Motor neuron (in vitro differentiated cells): ENCODE measurements around the gene GSK3A. TPM values are rescaled to one million over a fixed set of nuclear protein-coding genes. Genes with fewer than 3 reads are reported as not detected.

Experiments used
- ATAC-seq, 8 experiments: fragments of 200-7000 bp; cut with Tn5 transposase; replicated peaks in 6 of 8; 2 replicates each; pipeline ENCODE4 v1.8.0; 2021; ENCODE audit warnings: mild to moderate bottlenecking in 8 of 8, moderate library complexity in 8 of 8
- H3K27ac ChIP-seq, 2 donors: fragments of 250-450 bp; sonication (Bioruptor Pico); 2 replicates each; pipeline ENCODE4 v1.9.0; 2021; ENCODE audit warnings: antibody characterized with exemption in 2 of 2, mild to moderate bottlenecking in 2 of 2, moderate library complexity in 1 of 2
- H3K4me1 ChIP-seq, 2 donors: fragments of 250-450 bp; sonication (Bioruptor Pico); replicated peaks in 1 of 2; 2 replicates each; pipeline ENCODE4 v1.6.1; 2021; ENCODE audit warnings: antibody characterized with exemption in 2 of 2, mild to moderate bottlenecking in 2 of 2, moderate library complexity in 1 of 2
- H3K4me3 ChIP-seq, 5 donors: fragments of 250-450 bp; sonication (Bioruptor Pico); 2 replicates each; pipeline ENCODE4 v1.9.0; 2021; ENCODE audit warnings: antibody characterized with exemption in 5 of 5, mild to moderate bottlenecking in 5 of 5, moderate library complexity in 4 of 5
- WGBS, 10 experiments: fragments of 450-650 bp; shearing (Covaris generic); methylation state at CpG; one replicate each; pipeline ENCODE4 v1.0.0; 2022; 5-methylcytosine and 5-hydroxymethylcytosine counted together
- in situ Hi-C, 9 experiments: fragments of 400-800 bp; cut with MboI; loops; one replicate each; pipeline ENCODE4 v1.15.0; 2021; ENCODE audit warnings: low sequenced_read_pairs in 9 of 9, low pct_unique_long_range_greater_than_20kb in 2 of 9; ENCODE audit not compliant: unreplicated experiment in 9 of 9
- total RNA-seq, 8 experiments: library from RNA; unstranded; fragments of 300-600 nt; gene quantifications; 2 replicates each; pipeline versions ENCODE4 v1.2.3 to v1.2.4, GENCODE V29; 2022

Gene GSK3A
- total RNA-seq, 8 experiments from 2014 or later, result 17.7 to 30.0 (median 26.5) TPM

DNA sequence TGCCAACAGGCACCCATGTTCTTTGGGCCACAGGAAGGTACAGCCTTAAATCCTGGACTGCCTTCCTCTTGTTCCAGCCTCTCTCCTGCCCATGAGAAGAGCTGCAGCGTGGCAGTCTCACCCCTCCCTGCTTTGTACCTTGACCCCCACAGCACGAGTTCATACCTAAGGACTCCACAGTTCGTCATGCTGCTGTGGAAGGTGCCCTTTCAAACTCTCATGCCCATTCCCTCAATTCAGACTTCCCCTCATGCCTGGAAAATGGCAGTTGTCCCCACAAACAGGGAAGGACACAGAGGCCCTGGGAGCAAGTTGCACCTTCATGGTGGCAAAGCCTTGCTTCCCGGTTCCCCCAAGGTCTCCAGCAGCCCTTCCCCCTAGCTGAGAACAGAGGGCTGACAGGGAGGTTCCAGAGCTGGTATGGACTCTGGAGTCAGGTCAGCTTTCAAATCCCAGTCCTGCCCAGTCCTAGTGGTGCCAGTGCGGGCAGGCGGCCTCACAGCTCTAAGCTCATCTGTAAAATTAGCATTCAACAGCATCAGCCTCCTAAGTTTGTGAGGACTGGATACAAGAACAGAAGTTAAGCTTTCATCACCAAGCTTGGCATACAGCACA lies 8.6 kb downstream of the GSK3A start:
- in situ Hi-C loops, result no loop called here
- no peak overlapping the region for H3K4me3 ChIP-seq
- ATAC-seq, result no peak
- H3K27ac ChIP-seq, result no peak overlapping the region
- 60 to 100% (median 95%) methylated on average over 1 to 6 of the region's 6 CpGs; no CpG with 5 or more reads in 5 of the 10 experiments for WGBS, 10 experiments
- H3K4me1 ChIP-seq, result peaks cover 0 to 3% of the 10 kb centered on the region in 2 donors

DNA sequence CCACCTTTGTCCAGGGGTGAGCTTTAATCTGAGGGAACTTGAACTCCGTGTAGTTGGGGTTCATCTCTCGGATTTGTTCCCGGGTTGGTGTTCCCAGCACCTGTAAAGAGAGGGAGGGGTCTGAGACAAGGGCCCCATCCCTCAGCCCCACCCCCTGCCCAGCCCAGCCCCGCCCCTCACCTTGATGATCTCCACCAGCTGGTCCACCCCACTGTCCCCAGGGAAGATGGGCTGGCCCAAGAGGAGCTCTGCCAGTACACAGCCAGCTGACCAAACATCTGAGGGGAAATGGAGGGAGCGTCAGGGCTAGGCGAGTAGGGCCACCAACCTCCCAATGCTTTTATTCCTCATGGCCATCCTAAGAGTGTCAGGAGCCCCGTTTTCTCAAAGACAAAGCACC lies 9.3 kb downstream of the GSK3A start:
- H3K4me3 ChIP-seq, result no peak overlapping the region
- no peak overlapping the region for H3K27ac ChIP-seq
- 83 to 100% methylated on average over 1 of the region's 7 CpGs; no CpG with 5 or more reads in 8 of the 10 experiments for WGBS, 10 experiments
- in situ Hi-C loops, result no loop called here
- ATAC-seq, result no peak
- peaks cover 0 to 3% of the 10 kb centered on the region in 2 donors for H3K4me1 ChIP-seq

DNA sequence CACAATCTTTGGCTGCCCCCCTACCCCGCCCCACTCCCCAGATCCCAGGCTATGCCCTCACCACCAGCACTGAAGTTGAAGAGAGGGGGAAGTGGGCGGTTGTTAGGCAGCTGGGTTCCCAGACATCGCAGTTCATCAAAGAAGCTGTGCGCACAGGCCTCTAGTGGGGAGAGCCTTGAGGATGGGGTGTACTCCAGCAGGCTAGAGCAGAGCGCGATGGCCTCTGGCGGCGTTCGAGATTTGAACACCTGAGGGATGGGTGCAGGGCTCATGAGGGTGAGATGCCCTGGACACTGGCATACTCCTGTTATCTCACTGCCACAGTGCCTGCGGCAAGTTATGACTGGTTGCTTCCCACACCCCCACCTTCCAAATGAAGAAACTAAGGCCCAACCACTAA lies 10.0 kb downstream of the GSK3A start:
- WGBS, 10 experiments, result 86 to 94% (median 91%) methylated on average over 2 to 3 of the region's 10 CpGs; no CpG with 5 or more reads in 6 of the 10 experiments
- Histone ChIP-seq H3K4me3 (no peak overlapping the region), H3K4me1 (peaks cover 0 to 3% of the 10 kb centered on the region in 2 donors), H3K27ac (no peak overlapping the region)
- in situ Hi-C loops, result no loop called here
- ATAC-seq, result peak in 1 of 8 experiments; percentile 14

DNA sequence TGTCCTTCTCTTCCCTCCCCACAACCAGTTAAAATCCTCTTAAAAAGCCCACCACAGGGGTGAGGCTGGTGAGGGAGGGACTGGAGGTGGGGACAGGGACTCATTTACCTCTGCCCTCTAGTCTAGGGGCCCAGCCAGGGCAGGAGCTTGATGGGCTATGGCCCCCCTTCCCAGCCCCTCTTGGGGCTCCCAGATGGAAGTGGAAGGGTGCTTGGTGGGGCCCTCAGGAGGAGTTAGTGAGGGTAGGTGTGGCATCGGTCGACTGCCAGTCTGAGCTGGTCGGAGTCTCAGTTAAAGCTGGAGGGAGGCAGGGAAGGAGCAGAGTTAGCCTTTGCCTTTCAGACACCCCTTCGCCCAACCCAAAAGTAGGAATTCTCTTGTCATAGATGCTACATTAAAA lies 11.8 kb downstream of the GSK3A start:
- peak in 2 of 8 experiments; percentile 14 to 21 for ATAC-seq
- WGBS, 10 experiments, result 100% methylated on average over 1 to 2 of the region's 4 CpGs; no CpG with 5 or more reads in 5 of the 10 experiments

DNA sequence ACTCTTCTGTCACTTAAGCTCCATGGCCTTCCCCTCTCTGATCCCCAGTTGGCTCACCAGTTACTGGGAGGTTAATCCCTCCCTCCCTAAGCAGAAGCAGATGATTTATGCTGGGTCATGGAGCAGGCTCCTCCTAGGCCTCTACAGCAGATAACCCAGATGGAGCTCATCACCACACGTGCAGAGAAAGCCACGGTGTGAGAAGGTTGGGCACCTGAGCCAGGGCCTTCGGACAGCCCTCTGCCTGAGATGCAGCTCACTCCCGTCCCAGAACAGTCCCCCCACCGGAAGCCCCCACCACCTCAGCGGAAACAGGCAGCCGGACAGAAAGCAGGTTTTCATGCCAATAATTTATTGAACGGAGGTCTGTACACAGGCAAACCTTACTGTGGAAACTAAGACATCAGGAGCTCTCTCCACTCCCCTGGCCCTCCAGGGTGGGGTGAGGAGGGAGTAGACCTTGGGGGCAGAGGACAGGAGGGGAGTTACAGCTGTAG lies 12.5 kb downstream of the GSK3A start:
- peak in 6 of 8 experiments; percentile 5 to 89 (median 42) for ATAC-seq
- H3K27ac ChIP-seq, result peak overlapping the region in 1 of 2 donors; percentile 41
- H3K4me3 ChIP-seq, result no peak overlapping the region
- peaks cover 0 to 3% of the 10 kb centered on the region in 2 donors for H3K4me1 ChIP-seq
- in situ Hi-C loops, result no loop called here
- no CpG with 5 or more reads among the region's 8 CpGs for WGBS, 10 experiments

More for the DNA sequence above, 11.8 kb downstream of the GSK3A start:
- Histone ChIP-seq H3K4me3 (no peak overlapping the region), H3K27ac (no peak overlapping the region), H3K4me1 (peaks cover 0 to 3% of the 10 kb centered on the region in 2 donors)
- in situ Hi-C loops, result no loop called here

DNA sequence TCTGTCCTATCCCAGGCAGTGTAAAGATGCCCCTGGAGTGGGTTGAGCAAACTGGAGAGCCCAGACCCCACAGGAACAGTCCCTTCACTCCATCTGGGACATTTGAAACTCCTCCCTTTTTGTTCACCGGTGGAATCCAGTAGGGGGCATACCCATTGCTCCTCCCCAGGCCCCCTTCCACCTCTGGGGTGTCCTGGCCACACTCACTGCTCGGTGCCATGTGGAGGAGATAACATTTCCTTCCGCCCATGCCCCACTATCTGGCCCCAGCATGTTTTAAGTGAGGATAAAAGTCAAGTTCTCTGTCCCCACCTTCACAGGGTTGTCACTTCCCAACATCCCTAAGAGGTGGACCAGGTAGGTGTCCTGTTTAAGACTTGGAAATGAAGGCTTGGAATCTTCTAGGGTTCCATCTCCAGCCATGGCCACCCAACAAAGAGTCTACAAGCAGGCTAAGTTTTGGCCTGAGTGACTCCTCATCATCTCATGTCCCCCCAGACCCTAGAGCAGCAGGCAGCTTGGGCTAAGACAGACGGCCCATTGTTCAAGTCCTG lies 13.0 kb downstream of the GSK3A start:
- in situ Hi-C loops, result no loop called here
- Histone ChIP-seq H3K27ac (no peak overlapping the region), H3K4me3 (no peak overlapping the region), H3K4me1 (peaks cover 0 to 3% of the 10 kb centered on the region in 2 donors)
- 40 to 100% (median 100%) methylated on average over 1 to 3 of the region's 4 CpGs; no CpG with 5 or more reads in 4 of the 10 experiments for WGBS, 10 experiments
- peak in 1 of 8 experiments; percentile 11 for ATAC-seq

DNA sequence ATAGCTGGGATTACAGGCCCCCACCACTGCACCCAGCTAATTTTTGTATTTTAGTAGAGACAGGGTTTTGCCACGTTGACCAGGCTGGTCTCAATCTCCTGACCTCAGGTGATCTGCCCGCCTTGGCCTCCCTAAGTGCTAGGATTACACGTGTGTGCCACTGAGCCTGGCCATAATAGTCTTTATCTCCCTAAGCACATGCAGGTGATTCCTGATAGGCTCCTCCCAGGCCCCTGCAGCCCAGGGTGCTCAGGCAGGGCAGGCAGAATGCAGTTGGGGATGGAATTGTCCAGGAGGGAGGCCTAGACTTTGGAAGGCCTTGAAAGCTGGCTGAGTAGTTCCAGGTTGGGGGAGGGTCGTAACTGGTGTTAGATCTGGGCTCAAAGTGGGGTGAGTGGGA lies 13.8 kb downstream of the GSK3A start:
- no peak overlapping the region for H3K4me3 ChIP-seq
- H3K4me1 ChIP-seq, result peaks cover 0 to 3% of the 10 kb centered on the region in 2 donors
- 100% methylated on average over 1 of the region's 4 CpGs; no CpG with 5 or more reads in 7 of the 10 experiments for WGBS, 10 experiments
- no peak for ATAC-seq
- H3K27ac ChIP-seq, result no peak overlapping the region
- in situ Hi-C loops, result no loop called here

DNA sequence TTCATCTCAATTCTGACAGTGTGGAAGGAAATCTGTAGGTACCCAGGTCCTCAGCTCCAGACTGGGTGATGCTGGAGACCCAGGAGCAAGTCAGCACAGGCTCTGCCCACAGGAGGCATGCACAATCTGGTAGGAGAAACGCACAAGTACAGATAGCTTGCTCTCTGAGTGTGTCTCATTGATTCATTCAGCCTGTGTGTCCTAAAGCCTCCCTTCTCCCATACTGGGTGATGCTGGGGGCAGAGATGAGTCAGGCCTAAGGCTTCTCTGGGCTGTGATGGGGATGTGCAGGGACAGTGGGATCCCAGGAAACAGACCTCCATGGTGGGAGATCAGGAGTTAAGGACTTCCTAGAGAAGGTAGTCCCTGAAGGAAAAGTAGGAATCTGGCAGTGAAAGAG lies 15.5 kb downstream of the GSK3A start:
- WGBS, 10 experiments, result 100% methylated on average over 1 of the region's 1 CpG; no CpG with 5 or more reads in 9 of the 10 experiments
- no peak overlapping the region for H3K4me3 ChIP-seq
- no peak overlapping the region for H3K27ac ChIP-seq
- ATAC-seq, result no peak
- in situ Hi-C loops, result no loop called here
- peaks cover 0 to 3% of the 10 kb centered on the region in 2 donors for H3K4me1 ChIP-seq

DNA sequence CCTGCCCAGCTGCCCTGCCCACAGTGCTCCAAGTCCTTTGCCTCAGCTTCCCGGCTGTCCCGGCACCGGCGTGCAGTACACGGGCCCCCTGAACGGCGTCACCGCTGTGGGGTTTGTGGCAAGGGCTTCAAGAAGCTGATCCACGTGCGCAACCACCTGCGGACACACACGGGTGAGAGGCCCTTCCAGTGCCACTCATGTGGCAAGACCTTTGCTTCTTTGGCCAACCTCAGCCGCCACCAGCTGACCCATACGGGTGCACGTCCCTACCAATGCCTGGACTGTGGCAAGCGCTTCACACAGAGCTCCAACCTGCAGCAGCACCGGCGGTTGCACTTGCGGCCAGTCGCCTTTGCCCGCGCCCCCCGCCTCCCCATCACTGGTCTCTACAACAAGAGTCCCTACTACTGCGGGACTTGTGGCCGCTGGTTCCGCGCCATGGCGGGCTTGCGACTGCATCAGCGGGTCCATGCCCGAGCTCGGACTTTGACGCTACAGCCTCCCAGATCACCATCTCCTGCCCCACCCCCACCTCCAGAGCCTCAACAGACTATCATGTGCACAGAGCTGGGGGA lies 16.6 kb downstream of the GSK3A start:
- no peak overlapping the region for H3K4me3 ChIP-seq
- peaks cover 3 to 5% of the 10 kb centered on the region in 2 donors for H3K4me1 ChIP-seq
- 88% methylated on average over 5 of the region's 33 CpGs; no CpG with 5 or more reads in 9 of the 10 experiments for WGBS, 10 experiments
- peak in 2 of 8 experiments; percentile 10 to 20 for ATAC-seq
- no peak overlapping the region for H3K27ac ChIP-seq
- in situ Hi-C loops, result no loop called here

DNA sequence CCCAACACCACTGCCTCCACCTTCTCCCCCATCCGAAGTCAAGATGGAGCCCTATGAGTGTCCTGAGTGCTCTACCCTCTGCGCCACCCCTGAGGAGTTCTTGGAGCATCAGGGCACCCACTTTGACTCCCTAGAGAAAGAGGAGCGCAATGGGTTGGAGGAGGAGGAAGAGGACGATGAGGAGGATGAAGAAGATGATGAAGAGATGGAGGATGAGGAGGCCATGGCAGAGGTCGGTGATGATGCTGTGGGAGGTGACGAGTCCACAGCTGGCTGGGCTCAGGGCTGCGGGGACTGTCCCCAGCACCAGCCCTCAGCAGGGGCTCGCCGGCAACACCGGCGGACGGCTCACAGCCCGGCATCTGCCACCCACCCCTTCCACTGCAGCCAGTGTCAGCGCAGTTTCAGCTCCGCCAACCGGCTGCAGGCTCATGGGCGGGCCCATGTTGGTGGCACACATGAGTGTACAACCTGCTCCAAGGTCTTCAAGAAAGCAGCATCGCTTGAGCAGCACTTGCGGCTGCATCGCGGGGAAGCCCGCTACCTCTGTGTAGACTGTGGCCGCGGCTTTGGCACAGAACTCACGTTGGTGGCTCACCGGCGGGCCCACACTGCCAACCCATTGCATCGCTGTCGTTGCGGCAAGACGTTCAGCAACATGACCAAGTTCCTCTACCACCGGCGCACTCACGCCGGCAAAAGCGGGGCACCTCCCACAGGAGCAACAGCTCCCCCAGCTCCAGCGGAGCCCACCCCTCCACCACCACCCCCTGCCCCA lies 17.3 kb downstream of the GSK3A start:
- peak in 2 of 8 experiments; percentile 5 to 6 for ATAC-seq
- Histone ChIP-seq H3K27ac (no peak overlapping the region), H3K4me3 (no peak overlapping the region), H3K4me1 (peaks cover 3 to 5% of the 10 kb centered on the region in 2 donors)
- in situ Hi-C loops, result loop anchor here in 2 of 9 experiments (25.0 kb wide), 1 partner anchor 113 kb away; no protein-coding TSS in a partner anchor
- WGBS, 10 experiments, result 80 to 100% (median 96%) methylated on average over 1 to 8 of the region's 37 CpGs; no CpG with 5 or more reads in 2 of the 10 experiments

DNA sequence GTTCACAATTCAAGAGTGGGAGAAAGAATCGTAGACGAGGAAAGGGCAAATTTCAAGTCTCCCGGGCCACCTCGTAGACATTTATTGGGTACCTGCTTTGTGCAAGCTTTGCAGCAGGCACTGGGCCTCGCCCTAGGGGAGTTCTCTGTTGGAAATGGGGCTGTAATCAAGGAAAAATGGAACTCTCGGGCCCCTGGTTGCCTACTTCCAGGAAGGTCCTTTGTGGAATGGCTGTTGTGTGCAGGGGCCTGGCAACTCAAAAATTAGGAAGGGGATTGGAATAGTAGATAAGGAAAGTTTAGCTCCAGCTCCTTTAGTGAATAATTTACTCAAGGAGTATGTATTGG lies 21.7 kb downstream of the GSK3A start:
- 0% methylated on average over 1 to 5 of the region's 6 CpGs; no CpG with 5 or more reads in 1 of the 10 experiments for WGBS, 10 experiments
- in situ Hi-C loops, result loop anchor here in 2 of 9 experiments (25.0 kb wide), 1 partner anchor 108 kb away; no protein-coding TSS in a partner anchor
- Histone ChIP-seq H3K27ac (peak overlapping the region; percentile 72 to 80), H3K4me1 (peaks cover 22% of the 10 kb centered on the region in 2 donors), H3K4me3 (peak overlapping the region; percentile 52 to 88 (median 69))
- no peak for ATAC-seq

DNA sequence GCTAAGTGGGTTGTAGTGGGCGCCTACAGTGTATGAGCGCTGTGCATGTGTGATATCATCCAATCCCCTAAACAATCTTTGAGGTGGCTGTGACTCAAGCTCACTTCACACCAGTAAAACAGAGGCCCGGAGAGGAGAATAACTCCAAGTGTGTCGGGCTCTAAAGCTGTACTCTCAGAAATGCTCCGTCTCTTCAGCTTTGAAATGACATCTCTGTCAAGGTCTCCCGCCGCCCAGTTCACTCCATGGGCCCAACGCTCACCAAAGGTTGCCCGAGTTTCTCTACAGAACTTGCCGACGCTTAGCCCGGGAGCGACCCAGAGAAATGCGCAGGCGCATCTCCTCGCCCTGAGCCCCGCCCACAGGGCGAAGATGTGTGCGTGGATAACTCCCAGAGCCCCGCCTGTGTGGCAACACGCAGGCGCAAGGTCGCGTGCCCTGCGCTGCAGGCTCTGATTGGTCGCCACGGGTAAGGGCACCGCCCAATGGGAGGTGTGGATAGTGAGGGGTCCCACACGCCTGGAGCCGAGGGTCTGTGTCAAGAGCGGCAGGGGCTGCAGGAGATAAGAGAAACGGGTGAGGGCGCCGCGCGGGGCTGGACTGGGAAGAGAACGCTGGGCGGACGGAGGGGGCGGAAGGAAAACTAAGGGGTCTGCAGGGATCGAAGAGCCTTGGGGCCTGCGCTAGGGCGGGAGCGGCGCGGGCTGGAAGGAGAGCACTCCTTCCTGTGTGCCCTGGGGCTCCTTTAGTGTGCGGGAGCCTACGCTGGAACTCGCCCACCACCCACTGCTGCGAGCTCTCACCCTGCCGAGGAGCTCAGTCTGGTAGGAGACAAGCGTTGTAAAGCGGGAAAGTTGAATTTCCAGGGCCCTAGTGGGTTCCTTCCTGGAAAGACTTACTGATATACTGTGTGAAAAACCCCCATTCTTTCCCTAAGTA lies 22.3 kb downstream of the GSK3A start, which contains the start of gene ZNF526:
Gene ZNF526 (plus strand): TSS at position 501 of the 939 bp plus-strand sequence. CDS start 4,092 bp downstream, outside the sequence.
- peak; percentile 76 to 89 (median 83) for ATAC-seq
- in situ Hi-C loops, result loop anchor here in 2 of 9 experiments (25.0 kb wide), 1 partner anchor 108 kb away; no protein-coding TSS in a partner anchor
- H3K4me3 ChIP-seq, result peak within 1 kb of the TSS; percentile 52 to 88 (median 69)
- 0 to 40% (median 0%) methylated on average over 1 to 9 of the region's 53 CpGs; no CpG with 5 or more reads in 3 of the 10 experiments for WGBS, 10 experiments
- peak within 1 kb of the TSS; percentile 72 to 80 for H3K27ac ChIP-seq
- peaks cover 22% of the 10 kb centered on the region in 2 donors for H3K4me1 ChIP-seq
